Activated CD4-positive, CD25-positive, alpha-beta regulatory T cell treated with anti-CD3 and anti-CD28 coated beads, Interleukin-2, amount 50 U/mL, for 16 hours (primary cell): ENCODE data around the gene GALC.

Experiments
- DNase-seq: peaks from one replicate; pipeline ENCODE4 v3.0.0-alpha.2; 2020; ENCODE audit warnings: low read depth, low spot score

The GALC gene

GRCh38 chr14:88007608-88008007 is 14.6 kb upstream of the GALC start:
- DNase-seq, result no peak

GRCh38 chr14:88005978-88006851 is 13.2 kb upstream of the GALC start:
- peak; percentile 54 for DNase-seq

GRCh38 chr14:88005050-88005481 is 12.1 kb upstream of the GALC start, which contains the start of gene GPR65:
Gene GPR65, plus strand, starts transcription at chr14:88005135. Its CDS starts 5,713 bp downstream, at chr14:88010848.
- DNase-seq, result peak; percentile 19

- no peak for DNase-seq
Observed at GRCh38 chr14:88004506-88005036, 11.6 kb upstream of the GALC start.

- DNase-seq, result no peak
Observed at GRCh38 chr14:88003425-88003824, 10.4 kb upstream of the GALC start.

- no peak for DNase-seq
Observed at GRCh38 chr14:88002421-88003075, 9.6 kb upstream of the GALC start.

- no peak for DNase-seq
Observed at GRCh38 chr14:87999277-87999676, 6.3 kb upstream of the GALC start.

- DNase-seq, result no peak
Observed at GRCh38 chr14:87998482-87998881, 5.5 kb upstream of the GALC start.

GRCh38 chr14:87996291-87996592 is 3.3 kb upstream of the GALC start:
- no peak for DNase-seq

- DNase-seq, result no peak
Observed at GRCh38 chr14:87995500-87996290, 2.7 kb upstream of the GALC start.

GRCh38 chr14:87994974-87995373 is 2.0 kb upstream of the GALC start:
- no peak for DNase-seq

GRCh38 chr14:87992346-87992717 is 650 bp downstream of the GALC start:
- DNase-seq, result no peak

- DNase-seq, result no peak
Observed at GRCh38 chr14:87990682-87991081, 2.3 kb downstream of the GALC start.

GRCh38 chr14:87989956-87990299 is 3.1 kb downstream of the GALC start:
- no peak for DNase-seq

GRCh38 chr14:87989221-87989955 is 3.6 kb downstream of the GALC start:
- DNase-seq, result no peak

GRCh38 chr14:87979689-87980088 is 13.3 kb downstream of the GALC start:
- no peak for DNase-seq

GRCh38 chr14:87975636-87976035 is 17.3 kb downstream of the GALC start:
- no peak for DNase-seq

GRCh38 chr14:87971010-87971409 is 22.0 kb downstream of the GALC start:
- DNase-seq, result no peak

- DNase-seq, result no peak
Observed at GRCh38 chr14:87967496-87967895, 25.5 kb downstream of the GALC start.

- DNase-seq, result no peak
Observed at GRCh38 chr14:87966816-87967215, 26.2 kb downstream of the GALC start.

- DNase-seq, result no peak
Observed at GRCh38 chr14:87961246-87961645, 31.7 kb downstream of the GALC start.
